ENCODE data around the gene PARD6A. TPM values are rescaled to one million over a fixed set of nuclear protein-coding genes. Genes with fewer than 3 reads are reported as not detected.

PARD6A gene
- total and polyA plus RNA-seq, 2 donors (not counting 1 experiment from before 2014, with no cell fraction given): 0.36 to 4.8 TPM

GRCh38 chr16:67701420-67701819, 40.7 kb downstream of the PARD6A start:
- H3K9me3 ChIP-seq (ENCODE audit: control insufficient read depth, insufficient read depth, low read depth, low read length): no peaks in the 10 kb centered on the region
- TF ChIP-seq, protein P1, sequence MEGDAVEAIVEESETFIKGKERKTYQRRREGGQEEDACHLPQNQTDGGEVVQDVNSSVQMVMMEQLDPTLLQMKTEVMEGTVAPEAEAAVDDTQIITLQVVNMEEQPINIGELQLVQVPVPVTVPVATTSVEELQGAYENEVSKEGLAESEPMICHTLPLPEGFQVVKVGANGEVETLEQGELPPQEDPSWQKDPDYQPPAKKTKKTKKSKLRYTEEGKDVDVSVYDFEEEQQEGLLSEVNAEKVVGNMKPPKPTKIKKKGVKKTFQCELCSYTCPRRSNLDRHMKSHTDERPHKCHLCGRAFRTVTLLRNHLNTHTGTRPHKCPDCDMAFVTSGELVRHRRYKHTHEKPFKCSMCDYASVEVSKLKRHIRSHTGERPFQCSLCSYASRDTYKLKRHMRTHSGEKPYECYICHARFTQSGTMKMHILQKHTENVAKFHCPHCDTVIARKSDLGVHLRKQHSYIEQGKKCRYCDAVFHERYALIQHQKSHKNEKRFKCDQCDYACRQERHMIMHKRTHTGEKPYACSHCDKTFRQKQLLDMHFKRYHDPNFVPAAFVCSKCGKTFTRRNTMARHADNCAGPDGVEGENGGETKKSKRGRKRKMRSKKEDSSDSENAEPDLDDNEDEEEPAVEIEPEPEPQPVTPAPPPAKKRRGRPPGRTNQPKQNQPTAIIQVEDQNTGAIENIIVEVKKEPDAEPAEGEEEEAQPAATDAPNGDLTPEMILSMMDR (conservative IDR thresholded peaks at IDR 0.05 in 1 of 2, IDR thresholded peaks at IDR 0.05 in 1 of 2; ENCODE audit: low read depth in 1 of 2, low read length in 2 of 2): no peak
- no peak for TF ChIP-seq EZH2 (IDR thresholded peaks at IDR 0.05; ENCODE audit: low read length, missing control alignments)
- H3K36me3 ChIP-seq (ENCODE audit: control insufficient read depth, insufficient read depth, low read length): no peaks in the 10 kb centered on the region
- no peaks in the 10 kb centered on the region for H4K20me1 ChIP-seq (ENCODE audit: control insufficient read depth, extremely low read depth, insufficient read depth, low read length)
- no peaks in the 10 kb centered on the region for H3K79me2 ChIP-seq (ENCODE audit: control insufficient read depth, insufficient read depth, low read length)
- H3K27ac ChIP-seq (ENCODE audit: insufficient read depth, low read length): no peak overlapping the region
- H3K4me2 ChIP-seq (ENCODE audit: extremely low read depth, insufficient read depth, low read length): no peak overlapping the region
- no peaks in the 10 kb centered on the region for H3K4me1 ChIP-seq (ENCODE audit: control insufficient read depth, extremely low read depth, insufficient read depth, low read length)
- DNase-seq (ENCODE audit: low read depth in 2 of 2): no peak
- H2AFZ ChIP-seq (ENCODE audit: low read length): no peak overlapping the region
- H3K27me3 ChIP-seq (ENCODE audit: control insufficient read depth, insufficient read depth, low read length): no peaks in the 10 kb centered on the region
- H3K4me3 ChIP-seq (replicated peaks in 1 of 4; ENCODE audit: control extremely low read depth in 1 of 4, insufficient read depth in 1 of 4, low read depth in 3 of 4, low read length in 4 of 4): no peak overlapping the region
- no peak overlapping the region for H3K9ac ChIP-seq (ENCODE audit: insufficient read depth, low read length)

DNA sequence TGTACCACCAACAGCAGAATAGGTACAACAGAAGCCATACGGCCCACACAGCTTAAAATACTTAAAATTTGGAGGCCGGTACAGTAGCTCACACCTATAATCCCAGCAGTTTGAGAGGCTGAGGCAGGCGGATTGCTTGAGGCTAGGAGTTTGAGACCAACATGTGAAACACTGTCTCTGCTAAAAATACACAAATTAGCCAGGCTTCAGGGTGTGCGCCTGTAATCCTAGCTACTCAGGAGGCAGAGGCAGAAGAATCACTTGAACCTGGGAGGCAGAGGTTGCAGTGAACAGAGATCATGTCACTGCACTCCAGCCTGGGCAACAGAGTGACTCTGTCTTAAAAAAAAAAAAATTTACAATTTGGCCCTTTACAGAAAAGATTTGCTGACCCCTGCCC, 41.4 kb downstream of the PARD6A start:
- H3K36me3 ChIP-seq (ENCODE audit: control insufficient read depth, insufficient read depth, low read length): no peaks in the 10 kb centered on the region
- H3K4me2 ChIP-seq (ENCODE audit: extremely low read depth, insufficient read depth, low read length): no peak overlapping the region
- TF ChIP-seq, protein P1 (conservative IDR thresholded peaks at IDR 0.05 in 1 of 2, IDR thresholded peaks at IDR 0.05 in 1 of 2; ENCODE audit: low read depth in 1 of 2, low read length in 2 of 2): no peak
- no peak for TF ChIP-seq EZH2 (IDR thresholded peaks at IDR 0.05; ENCODE audit: low read length, missing control alignments)
- H3K4me3 ChIP-seq (replicated peaks in 1 of 4; ENCODE audit: control extremely low read depth in 1 of 4, insufficient read depth in 1 of 4, low read depth in 3 of 4, low read length in 4 of 4): no peak overlapping the region
- no peaks in the 10 kb centered on the region for H3K9me3 ChIP-seq (ENCODE audit: control insufficient read depth, insufficient read depth, low read depth, low read length)
- H3K4me1 ChIP-seq (ENCODE audit: control insufficient read depth, extremely low read depth, insufficient read depth, low read length): no peaks in the 10 kb centered on the region
- H3K27ac ChIP-seq (ENCODE audit: insufficient read depth, low read length): no peak overlapping the region
- no peak overlapping the region for H3K9ac ChIP-seq (ENCODE audit: insufficient read depth, low read length)
- no peaks in the 10 kb centered on the region for H4K20me1 ChIP-seq (ENCODE audit: control insufficient read depth, extremely low read depth, insufficient read depth, low read length)
- H3K79me2 ChIP-seq (ENCODE audit: control insufficient read depth, insufficient read depth, low read length): no peaks in the 10 kb centered on the region
- no peaks in the 10 kb centered on the region for H3K27me3 ChIP-seq (ENCODE audit: control insufficient read depth, insufficient read depth, low read length)
- DNase-seq (ENCODE audit: low read depth in 2 of 2): no peak
- no peak overlapping the region for H2AFZ ChIP-seq (ENCODE audit: low read length)

- Histone ChIP-seq H3K4me1 (ENCODE audit: control insufficient read depth, extremely low read depth, insufficient read depth, low read length) (no peaks in the 10 kb centered on the region), H3K9ac (ENCODE audit: insufficient read depth, low read length) (no peak overlapping the region), H3K27ac (ENCODE audit: insufficient read depth, low read length) (no peak overlapping the region), H3K4me3 (replicated peaks in 1 of 4; ENCODE audit: control extremely low read depth in 1 of 4, insufficient read depth in 1 of 4, low read depth in 3 of 4, low read length in 4 of 4) (no peak overlapping the region), H2AFZ (ENCODE audit: low read length) (no peak overlapping the region), H3K9me3 (ENCODE audit: control insufficient read depth, insufficient read depth, low read depth, low read length) (no peaks in the 10 kb centered on the region), H3K36me3 (ENCODE audit: control insufficient read depth, insufficient read depth, low read length) (no peaks in the 10 kb centered on the region), H3K27me3 (ENCODE audit: control insufficient read depth, insufficient read depth, low read length) (no peaks in the 10 kb centered on the region), H3K79me2 (ENCODE audit: control insufficient read depth, insufficient read depth, low read length) (no peaks in the 10 kb centered on the region), H4K20me1 (ENCODE audit: control insufficient read depth, extremely low read depth, insufficient read depth, low read length) (no peaks in the 10 kb centered on the region), H3K4me2 (ENCODE audit: extremely low read depth, insufficient read depth, low read length) (no peak overlapping the region)
- no peak for DNase-seq (ENCODE audit: low read depth in 2 of 2)
- no peak for TF ChIP-seq EZH2 (IDR thresholded peaks at IDR 0.05; ENCODE audit: low read length, missing control alignments)
- TF ChIP-seq, protein P1 (conservative IDR thresholded peaks at IDR 0.05 in 1 of 2, IDR thresholded peaks at IDR 0.05 in 1 of 2; ENCODE audit: low read depth in 1 of 2, low read length in 2 of 2): no peak
These were observed 42.9 kb downstream of the PARD6A start for GRCh38 chr16:67703626-67704025.

Measured in fibroblast of lung (primary cell).